Bronchial epithelial cell (primary cell): ENCODE results near the gene AGAP1. TPM values are rescaled to one million over a fixed set of nuclear protein-coding genes. Genes with fewer than 3 reads are reported as not detected.

Experiments
- DNase-seq: peaks from one replicate; pipeline ENCODE4 v3.0.0-alpha.2; 2010; ENCODE audit warnings: low read depth
- FAIRE-seq: peaks from 2 replicates; lab custom pipeline; 2011; peaks lifted over from hg19 to GRCh38; lab: Jason Lieb, UNC
- H3K27me3 ChIP-seq: 2 replicates; pipeline ENCODE4 v1.5.1; 2011; ENCODE audit warnings: low read length; ENCODE audit not compliant: control insufficient read depth, insufficient read depth
- H3K36me3 ChIP-seq: 2 replicates; pipeline ENCODE4 v1.5.1; 2011; ENCODE audit warnings: low read length; ENCODE audit not compliant: control insufficient read depth, insufficient read depth
- H3K4me3 ChIP-seq: 2 replicates; pipeline ENCODE4 v1.5.1; 2011; ENCODE audit warnings: mild to moderate bottlenecking, low read depth, low read length, control low read depth
- total RNA-seq: library from RNA; depleted of rRNA; stranded (reverse); fragments of >200 nt; gene quantifications from 2 replicates; pipeline ENCODE4 v1.2.1, GENCODE V29; 2014
- TF ChIP-seq, protein P1 (sequence below): IDR thresholded peaks from 2 replicates; pipeline ENCODE4 v1.5.1; 2011; ENCODE audit warnings: mild to moderate bottlenecking, moderate library complexity, low read length, control low read depth, inconsistent platforms; ENCODE audit not compliant: insufficient read depth, severe bottlenecking

The AGAP1 gene
- total RNA-seq, 1 donor from 2014 or later: 22.4 TPM

DNA sequence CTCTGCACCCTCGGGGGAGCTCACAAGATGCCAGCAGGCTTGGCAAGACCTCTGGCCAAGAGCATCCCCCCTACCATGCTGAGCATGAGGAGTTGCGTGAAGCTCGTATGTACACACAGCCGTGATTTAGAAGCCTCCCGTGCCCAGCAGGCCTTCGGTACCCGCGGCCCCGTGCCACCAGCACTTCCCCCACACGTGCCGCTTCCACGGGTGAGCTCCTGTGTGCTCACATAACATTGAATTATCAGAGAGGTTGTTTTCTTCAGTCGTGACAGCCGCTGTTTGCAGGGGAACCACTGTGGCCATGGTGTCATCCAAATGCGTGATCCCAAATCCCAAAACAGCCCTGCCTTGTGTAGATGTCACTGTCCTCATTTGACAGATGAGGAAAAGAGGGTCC, 621.1 kb downstream of the AGAP1 start:
- FAIRE-seq: no peak
- TF ChIP-seq, protein P1, sequence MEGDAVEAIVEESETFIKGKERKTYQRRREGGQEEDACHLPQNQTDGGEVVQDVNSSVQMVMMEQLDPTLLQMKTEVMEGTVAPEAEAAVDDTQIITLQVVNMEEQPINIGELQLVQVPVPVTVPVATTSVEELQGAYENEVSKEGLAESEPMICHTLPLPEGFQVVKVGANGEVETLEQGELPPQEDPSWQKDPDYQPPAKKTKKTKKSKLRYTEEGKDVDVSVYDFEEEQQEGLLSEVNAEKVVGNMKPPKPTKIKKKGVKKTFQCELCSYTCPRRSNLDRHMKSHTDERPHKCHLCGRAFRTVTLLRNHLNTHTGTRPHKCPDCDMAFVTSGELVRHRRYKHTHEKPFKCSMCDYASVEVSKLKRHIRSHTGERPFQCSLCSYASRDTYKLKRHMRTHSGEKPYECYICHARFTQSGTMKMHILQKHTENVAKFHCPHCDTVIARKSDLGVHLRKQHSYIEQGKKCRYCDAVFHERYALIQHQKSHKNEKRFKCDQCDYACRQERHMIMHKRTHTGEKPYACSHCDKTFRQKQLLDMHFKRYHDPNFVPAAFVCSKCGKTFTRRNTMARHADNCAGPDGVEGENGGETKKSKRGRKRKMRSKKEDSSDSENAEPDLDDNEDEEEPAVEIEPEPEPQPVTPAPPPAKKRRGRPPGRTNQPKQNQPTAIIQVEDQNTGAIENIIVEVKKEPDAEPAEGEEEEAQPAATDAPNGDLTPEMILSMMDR: no peak

GRCh38 chr2:236117401-236117800, 623.6 kb downstream of the AGAP1 start:
- H3K4me3 ChIP-seq: no peak overlapping the region
- H3K27me3 ChIP-seq: no peaks in the 10 kb centered on the region
- TF ChIP-seq, protein P1: no peak
- DNase-seq (no peak), FAIRE-seq (no peak)
- peaks cover 1% of the 10 kb centered on the region for H3K36me3 ChIP-seq

More for the DNA sequence above, 621.1 kb downstream of the AGAP1 start:
- no peak for DNase-seq
- no peaks in the 10 kb centered on the region for H3K36me3 ChIP-seq
- H3K27me3 ChIP-seq: no peaks in the 10 kb centered on the region
- no peak overlapping the region for H3K4me3 ChIP-seq

DNA sequence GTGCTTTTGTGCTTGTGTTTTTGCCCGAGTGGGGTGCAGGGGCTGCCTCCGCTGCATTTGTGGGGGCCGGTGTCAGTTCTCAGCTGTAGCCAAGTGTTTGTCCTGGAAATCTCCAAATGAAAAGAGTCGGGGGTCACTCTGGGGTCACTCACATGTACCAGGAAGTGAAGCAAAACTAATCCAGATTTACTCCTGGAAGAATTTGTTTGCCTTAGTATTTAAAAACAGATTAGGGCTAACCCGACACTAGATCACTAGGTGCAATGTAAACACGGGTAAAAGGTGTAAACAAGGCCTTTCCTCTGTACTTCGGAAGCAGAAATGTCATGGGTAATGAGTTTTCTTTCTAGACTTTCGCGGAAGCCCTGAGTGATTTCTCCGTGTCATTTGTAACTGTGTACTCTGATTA, 624.0 kb downstream of the AGAP1 start:
- TF ChIP-seq, protein P1: no peak
- FAIRE-seq: no peak
- peaks cover 1% of the 10 kb centered on the region for H3K36me3 ChIP-seq
- H3K27me3 ChIP-seq: no peaks in the 10 kb centered on the region
- H3K4me3 ChIP-seq: no peak overlapping the region
- no peak for DNase-seq

GRCh38 chr2:236119003-236119402, 625.2 kb downstream of the AGAP1 start:
- FAIRE-seq (no peak), DNase-seq (no peak)
- H3K27me3 ChIP-seq: no peaks in the 10 kb centered on the region
- peaks cover 2% of the 10 kb centered on the region for H3K36me3 ChIP-seq
- H3K4me3 ChIP-seq: no peak overlapping the region
- TF ChIP-seq, protein P1: no peak

GRCh38 chr2:236119476-236119875, 625.6 kb downstream of the AGAP1 start:
- TF ChIP-seq, protein P1: no peak
- DNase-seq (no peak), FAIRE-seq (no peak)
- H3K4me3 ChIP-seq: no peak overlapping the region
- H3K27me3 ChIP-seq: no peaks in the 10 kb centered on the region
- peaks cover 2% of the 10 kb centered on the region for H3K36me3 ChIP-seq

GRCh38 chr2:236120141-236120601, 626.3 kb downstream of the AGAP1 start:
- H3K27me3 ChIP-seq: no peaks in the 10 kb centered on the region
- H3K36me3 ChIP-seq: peaks cover 2% of the 10 kb centered on the region
- DNase-seq (no peak), FAIRE-seq (no peak)
- no peak overlapping the region for H3K4me3 ChIP-seq
- TF ChIP-seq, protein P1: no peak
